ENCODE data around the gene REXO1. TPM values are rescaled to one million over a fixed set of nuclear protein-coding genes. Genes with fewer than 3 reads are reported as not detected.

REXO1 gene
- total RNA-seq, 4 donors from 2014 or later = 16.2 to 36.0 (median 26.1) TPM

DNA sequence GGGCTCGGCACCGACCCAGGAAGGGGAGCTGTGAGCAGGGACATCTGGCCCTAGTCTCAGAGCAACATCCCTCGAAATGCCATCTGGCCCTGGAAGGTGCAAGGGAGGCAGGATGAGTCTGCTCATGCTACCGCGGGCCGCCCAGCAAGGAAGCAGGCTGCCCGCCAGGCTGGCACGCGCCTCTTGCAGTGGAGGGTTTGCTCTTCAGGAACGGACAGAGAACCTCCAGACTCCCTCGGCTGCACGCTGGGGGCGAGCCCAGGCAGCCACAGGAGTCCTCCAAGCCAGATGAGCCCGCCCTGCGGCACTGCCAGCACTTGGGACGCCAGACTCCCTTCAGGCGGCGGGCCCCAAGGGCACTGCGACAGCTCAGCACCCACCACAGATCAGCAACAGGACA is 26.1 kb downstream of the REXO1 start:
- intact Hi-C loops (cut with DNase I) = loop anchor here (10.0 kb wide), 1 partner anchor 147 kb away; no protein-coding TSS in a partner anchor
- Histone ChIP-seq H3K4me1 (peaks cover 8 to 17% (median 16%) of the 10 kb centered on the region in 4 donors), H3K27ac (replicated peaks in 1 of 4) (no peak overlapping the region), H3K27me3 (no peaks in the 10 kb centered on the region), H3K36me3 (peaks cover 64 to 100% (median 96%) of the 10 kb centered on the region in 4 donors), H3K9me3 (no peaks in the 10 kb centered on the region), H3K4me3 (no peak overlapping the region)
- WGBS = 91% methylated on average over 8 of the region's 19 CpGs
- no peak for TF ChIP-seq POLR2A (IDR thresholded peaks at IDR 0.05; ENCODE audit: low read depth)
- TF ChIP-seq POLR2AphosphoS5 (IDR thresholded peaks at IDR 0.05) = no peak
- TF ChIP-seq, protein P1, sequence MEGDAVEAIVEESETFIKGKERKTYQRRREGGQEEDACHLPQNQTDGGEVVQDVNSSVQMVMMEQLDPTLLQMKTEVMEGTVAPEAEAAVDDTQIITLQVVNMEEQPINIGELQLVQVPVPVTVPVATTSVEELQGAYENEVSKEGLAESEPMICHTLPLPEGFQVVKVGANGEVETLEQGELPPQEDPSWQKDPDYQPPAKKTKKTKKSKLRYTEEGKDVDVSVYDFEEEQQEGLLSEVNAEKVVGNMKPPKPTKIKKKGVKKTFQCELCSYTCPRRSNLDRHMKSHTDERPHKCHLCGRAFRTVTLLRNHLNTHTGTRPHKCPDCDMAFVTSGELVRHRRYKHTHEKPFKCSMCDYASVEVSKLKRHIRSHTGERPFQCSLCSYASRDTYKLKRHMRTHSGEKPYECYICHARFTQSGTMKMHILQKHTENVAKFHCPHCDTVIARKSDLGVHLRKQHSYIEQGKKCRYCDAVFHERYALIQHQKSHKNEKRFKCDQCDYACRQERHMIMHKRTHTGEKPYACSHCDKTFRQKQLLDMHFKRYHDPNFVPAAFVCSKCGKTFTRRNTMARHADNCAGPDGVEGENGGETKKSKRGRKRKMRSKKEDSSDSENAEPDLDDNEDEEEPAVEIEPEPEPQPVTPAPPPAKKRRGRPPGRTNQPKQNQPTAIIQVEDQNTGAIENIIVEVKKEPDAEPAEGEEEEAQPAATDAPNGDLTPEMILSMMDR (IDR thresholded peaks at IDR 0.05) = no peak
- TF ChIP-seq EP300 (IDR thresholded peaks at IDR 0.05) = no peak
- no peak for DNase-seq (ENCODE audit: extremely low spot score)

DNA sequence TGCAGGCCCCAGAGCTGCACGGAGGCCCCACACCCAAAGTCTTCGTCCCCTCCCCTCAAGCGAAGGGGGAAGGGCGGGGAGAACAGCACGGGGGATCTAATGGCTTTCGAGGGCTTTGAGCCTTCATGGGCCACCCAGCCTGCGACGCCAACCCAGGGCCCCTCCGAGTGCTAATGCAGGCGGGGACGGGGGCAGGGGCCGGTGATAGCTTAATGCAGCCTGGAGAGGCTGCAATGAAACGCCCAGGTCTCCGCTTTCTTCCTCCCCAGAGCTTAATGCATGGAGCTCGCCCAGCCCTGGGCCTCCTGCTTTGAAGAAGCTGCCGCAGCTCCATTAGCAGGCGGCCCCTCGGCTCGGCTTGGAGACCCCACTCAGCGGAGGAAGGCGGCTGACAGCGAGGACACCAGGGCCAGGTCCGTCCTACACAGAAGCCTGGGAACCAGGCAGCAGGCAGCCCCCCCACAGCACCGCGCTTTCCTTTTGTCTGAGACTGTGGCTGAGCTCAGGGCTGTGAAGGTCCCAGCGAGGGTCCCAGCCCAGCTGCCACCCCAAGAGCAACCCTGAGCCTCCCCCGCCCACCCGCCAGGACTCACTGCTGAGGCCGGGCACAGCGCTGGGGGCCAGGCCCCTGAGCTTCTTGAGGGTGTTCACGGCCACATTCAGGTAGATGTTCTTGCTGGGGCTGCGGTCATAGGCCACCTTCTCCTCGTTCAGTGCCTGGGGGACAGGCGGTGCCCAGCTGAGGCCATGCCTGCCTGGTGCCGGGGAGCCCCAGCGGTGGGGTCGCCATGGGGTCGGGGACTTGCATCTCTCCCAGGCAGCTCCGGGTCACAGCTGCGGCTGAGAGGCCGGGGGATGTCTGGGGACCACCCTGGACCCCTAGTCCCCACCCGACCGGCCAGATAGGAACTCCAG is 28.7 kb downstream of the REXO1 start:
- intact Hi-C loops (cut with DNase I) = loop anchor here (10.0 kb wide), 1 partner anchor 145 kb away; no protein-coding TSS in a partner anchor
- no peak for TF ChIP-seq POLR2AphosphoS5 (IDR thresholded peaks at IDR 0.05)
- TF ChIP-seq EP300 (IDR thresholded peaks at IDR 0.05) = no peak
- TF ChIP-seq, protein P1 (IDR thresholded peaks at IDR 0.05) = no peak
- TF ChIP-seq POLR2A (IDR thresholded peaks at IDR 0.05; ENCODE audit: low read depth) = no peak
- WGBS = 88% methylated on average over 21 of the region's 43 CpGs
- Histone ChIP-seq H3K27ac (replicated peaks in 1 of 4) (no peak overlapping the region), H3K9me3 (no peaks in the 10 kb centered on the region), H3K4me1 (no peaks in the 10 kb centered on the region), H3K4me3 (no peak overlapping the region), H3K27me3 (no peaks in the 10 kb centered on the region), H3K36me3 (peaks cover 82 to 100% (median 99%) of the 10 kb centered on the region in 4 donors)
- DNase-seq (ENCODE audit: extremely low spot score) = no peak

DNA sequence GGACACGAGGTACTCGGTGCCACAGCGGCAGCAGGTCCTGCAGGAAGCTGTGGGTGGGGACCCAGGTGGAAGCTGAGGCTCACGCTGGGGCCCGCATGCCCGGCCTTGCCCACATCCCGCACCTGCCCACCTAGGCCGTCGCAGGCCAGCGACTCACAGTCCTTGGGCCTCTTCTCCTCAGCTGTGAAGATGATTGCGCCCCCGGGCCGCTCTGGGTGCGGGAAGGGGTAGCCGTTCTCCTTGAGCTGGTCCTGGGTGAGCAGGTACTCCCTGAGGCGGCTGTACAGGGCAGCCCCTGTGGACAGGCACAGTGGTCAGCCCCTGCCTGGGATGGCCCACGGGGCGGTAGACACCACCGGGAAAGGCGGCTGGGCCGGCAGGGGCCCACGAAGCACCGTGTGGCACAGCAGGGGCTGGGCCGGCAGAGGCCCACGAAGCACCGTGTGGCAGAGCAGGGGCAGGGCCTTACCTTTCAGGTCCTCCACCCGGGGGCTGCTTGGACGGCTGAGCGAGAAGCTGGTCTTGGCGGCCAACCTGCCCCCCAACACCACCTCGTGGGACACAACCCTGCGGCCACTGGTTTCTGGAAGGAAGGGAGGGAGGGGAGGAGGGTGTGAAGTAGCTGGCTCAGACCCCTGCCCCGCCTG is 29.6 kb downstream of the REXO1 start:
- intact Hi-C loops (cut with DNase I) = no loop called here
- Histone ChIP-seq H3K27ac (replicated peaks in 1 of 4) (no peak overlapping the region), H3K4me3 (no peak overlapping the region), H3K36me3 (peaks cover 82 to 93% (median 91%) of the 10 kb centered on the region in 4 donors), H3K4me1 (peaks cover 0 to 2% (median under 1%) of the 10 kb centered on the region in 4 donors), H3K9me3 (no peaks in the 10 kb centered on the region), H3K27me3 (no peaks in the 10 kb centered on the region)
- no peak for TF ChIP-seq POLR2AphosphoS5 (IDR thresholded peaks at IDR 0.05)
- TF ChIP-seq, protein P1 (IDR thresholded peaks at IDR 0.05) = no peak
- no peak for TF ChIP-seq POLR2A (IDR thresholded peaks at IDR 0.05; ENCODE audit: low read depth)
- no peak for TF ChIP-seq EP300 (IDR thresholded peaks at IDR 0.05)
- no peak for DNase-seq (ENCODE audit: extremely low spot score)
- 91% methylated on average over 21 of the region's 33 CpGs for WGBS

DNA sequence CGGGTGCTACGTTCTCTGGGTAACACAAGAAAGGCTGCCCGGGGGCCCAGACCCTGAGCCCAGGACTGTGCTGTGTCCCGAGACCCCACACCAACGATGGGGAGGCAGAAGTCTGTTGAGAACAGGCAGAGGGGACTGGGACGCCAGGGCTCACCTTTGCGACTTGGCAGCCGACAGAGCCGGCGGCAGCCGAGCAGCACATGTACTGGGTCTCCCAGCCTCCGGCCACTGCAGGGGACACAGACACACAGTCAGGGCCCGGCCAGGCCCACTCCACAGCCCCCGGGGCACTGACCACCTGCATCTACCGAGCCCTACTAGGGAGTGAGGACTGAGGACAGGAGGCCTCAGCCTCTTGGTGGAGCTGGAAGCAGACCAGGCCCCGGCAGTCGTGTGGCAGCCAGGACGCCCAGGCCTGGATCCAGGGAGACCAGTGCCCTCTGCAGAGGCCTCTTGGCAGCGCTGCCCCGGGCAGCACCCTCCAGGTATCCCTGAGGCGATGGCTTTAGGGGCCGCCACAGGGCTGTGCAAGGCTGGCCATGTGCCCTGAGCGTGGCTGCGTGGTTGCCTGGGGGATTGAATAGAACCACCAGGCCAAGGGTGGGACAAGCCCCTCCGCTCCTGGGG is 30.6 kb downstream of the REXO1 start:
- WGBS = 94% methylated on average over 4 of the region's 25 CpGs
- intact Hi-C loops (cut with DNase I) = no loop called here

More for the DNA sequence above, 30.6 kb downstream of the REXO1 start:
- TF ChIP-seq POLR2A (IDR thresholded peaks at IDR 0.05; ENCODE audit: low read depth) (no peak), POLR2AphosphoS5 (IDR thresholded peaks at IDR 0.05) (no peak), EP300 (IDR thresholded peaks at IDR 0.05) (no peak)
- TF ChIP-seq, protein P1 (IDR thresholded peaks at IDR 0.05) = no peak
- Histone ChIP-seq H3K4me1 (peaks cover 7 to 12% (median 11%) of the 10 kb centered on the region in 4 donors), H3K27ac (replicated peaks in 1 of 4) (no peak overlapping the region), H3K9me3 (no peaks in the 10 kb centered on the region), H3K4me3 (no peak overlapping the region), H3K27me3 (no peaks in the 10 kb centered on the region), H3K36me3 (peaks cover 71 to 83% (median 81%) of the 10 kb centered on the region in 4 donors)
- DNase-seq (ENCODE audit: extremely low spot score) = no peak
